NCI-H187 (cell line): ENCODE data around the gene MAB21L3.
A peak's percentile ranks its signal among the peaks of the same experiment; 100 is the strongest.
"Not testable (repeated sequence)": the region's sequence is repeated elsewhere in the genome, so short reads cannot be mapped to it uniquely, and the experiment has no call there.

Experiments
- DNase-seq, 2 experiments: peaks; one replicate each; lab custom pipeline; 2025; lab: John Stamatoyannopoulos, UW

The MAB21L3 gene

DNA sequence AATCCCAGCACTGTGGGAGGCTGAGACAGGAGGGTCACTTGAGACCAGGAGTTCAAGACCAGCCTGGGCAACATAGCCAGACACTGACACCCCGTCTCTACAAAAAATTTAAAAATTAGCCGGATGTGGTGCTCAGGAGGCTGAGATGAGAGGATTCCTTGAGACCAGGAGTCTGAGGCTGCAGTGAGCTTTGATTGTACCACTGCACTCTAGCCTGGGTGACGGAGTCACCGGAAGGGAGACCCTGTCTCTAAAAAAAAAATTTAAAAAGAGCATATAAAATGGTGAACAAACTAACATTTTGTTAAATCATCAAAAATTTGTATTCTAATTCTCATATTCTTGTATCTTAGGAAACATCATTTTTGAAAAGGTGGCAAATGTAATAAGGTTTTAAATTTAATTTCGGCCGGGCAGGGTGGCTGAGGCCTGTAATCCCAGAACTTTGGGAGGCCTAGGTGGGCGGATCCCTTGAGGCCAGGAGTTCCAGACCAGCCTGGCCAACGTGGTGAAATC lies 27.1 kb downstream of the MAB21L3 start:
- no peak for DNase-seq

- no peak for DNase-seq
Observed at GRCh38 chr1:116139592-116140134, 28.5 kb downstream of the MAB21L3 start.

- no peak for DNase-seq
Observed at GRCh38 chr1:116144151-116144550, 33.0 kb downstream of the MAB21L3 start.

DNA sequence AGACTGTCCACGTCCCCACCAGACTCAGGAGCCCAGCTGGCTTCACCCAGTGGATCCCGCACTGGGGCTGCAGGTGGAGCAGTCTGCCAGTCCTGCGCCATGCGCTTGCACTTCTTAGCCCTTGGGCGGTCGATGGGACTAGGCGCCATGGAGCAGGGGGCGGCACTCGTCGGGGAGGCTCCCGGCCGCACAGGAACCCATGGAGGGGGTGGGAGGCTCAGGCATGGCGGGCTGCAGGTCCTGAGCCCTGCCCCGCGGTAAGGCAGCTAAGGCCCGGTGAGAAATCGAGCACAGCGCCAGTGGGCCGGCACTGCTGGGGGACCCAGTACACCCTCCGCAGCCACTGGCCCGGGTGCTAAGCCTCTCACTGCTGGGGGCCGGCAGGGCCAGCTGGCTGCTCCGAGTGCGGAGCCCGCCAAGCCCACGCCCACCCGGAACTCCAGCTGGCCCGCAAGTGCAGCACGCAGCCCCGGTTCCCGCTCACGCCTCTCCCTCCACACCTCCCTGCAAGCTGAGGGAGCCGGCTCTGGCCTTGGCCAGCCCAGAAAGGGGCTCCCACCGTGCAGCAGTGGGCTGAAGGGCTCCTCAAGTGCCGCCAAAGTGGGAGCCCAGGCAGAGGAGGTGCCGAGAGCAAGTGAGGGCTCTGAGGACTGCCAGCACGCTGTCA lies 35.4 kb downstream of the MAB21L3 start:
- DNase-seq, result not testable (repeated sequence)

DNA sequence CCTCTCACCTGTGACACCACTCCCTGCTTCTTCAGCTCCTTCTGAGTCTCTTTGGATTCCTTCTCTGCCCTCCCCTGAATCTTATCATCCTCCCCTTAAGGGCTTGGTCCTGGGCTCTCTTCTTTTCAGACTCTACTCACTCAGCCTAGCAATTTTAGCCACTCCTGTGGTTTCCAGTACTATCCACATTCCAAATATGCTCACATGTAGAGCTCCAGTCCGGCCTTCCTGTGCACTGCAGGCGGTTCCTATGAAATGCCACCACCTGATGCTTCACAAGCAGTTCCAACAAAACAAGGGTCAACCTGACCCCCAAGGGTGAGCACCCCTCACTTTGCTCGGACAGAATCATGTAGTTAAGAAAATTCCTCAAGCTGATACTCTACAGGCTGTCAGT lies 35.9 kb downstream of the MAB21L3 start:
- no peak for DNase-seq

DNA sequence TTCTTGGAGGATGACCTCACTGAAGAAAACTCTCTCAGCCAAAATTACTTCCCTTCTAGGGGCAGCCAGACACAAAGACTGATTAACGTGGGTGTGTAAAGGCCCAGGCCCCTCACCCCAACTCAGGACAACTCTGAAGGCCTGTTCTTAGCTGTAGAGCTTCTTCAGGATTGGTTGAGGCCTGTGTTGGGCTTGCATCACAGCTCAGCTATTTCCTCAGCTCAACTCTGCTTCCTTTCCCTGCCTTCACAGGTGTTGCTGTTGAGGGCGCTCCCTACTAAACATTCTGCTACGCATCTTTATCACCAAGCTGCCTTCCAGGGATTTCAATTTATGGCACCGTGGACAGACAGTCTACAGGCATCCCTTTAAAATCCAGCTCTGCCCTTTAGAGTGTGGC lies 36.8 kb downstream of the MAB21L3 start:
- no peak for DNase-seq

- DNase-seq, result no peak
Observed at GRCh38 chr1:116148967-116149366, 37.8 kb downstream of the MAB21L3 start.

- DNase-seq, result no peak
Observed at GRCh38 chr1:116150368-116150767, 39.2 kb downstream of the MAB21L3 start.

- peak; percentile 31 to 45 for DNase-seq
Observed at GRCh38 chr1:116151739-116152576, 40.8 kb downstream of the MAB21L3 start.

DNA sequence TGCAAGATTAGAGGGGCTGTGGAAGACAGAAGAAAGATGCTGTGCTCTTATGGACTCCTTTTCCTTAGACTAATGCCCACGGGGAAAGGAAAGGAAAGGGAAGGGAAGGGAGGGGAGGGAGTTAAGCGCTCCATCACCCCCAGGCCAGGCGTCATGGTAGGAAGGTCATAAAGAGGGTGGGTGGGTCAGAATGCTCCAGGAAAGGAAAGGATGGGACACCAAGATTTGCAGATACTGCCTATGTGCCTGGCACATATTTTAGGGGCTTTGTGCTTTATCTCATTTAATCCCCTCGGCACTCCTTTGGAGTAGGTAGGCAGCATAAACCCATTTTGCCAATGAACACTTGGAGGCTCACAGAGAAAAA lies 41.4 kb downstream of the MAB21L3 start:
- DNase-seq, result no peak

DNA sequence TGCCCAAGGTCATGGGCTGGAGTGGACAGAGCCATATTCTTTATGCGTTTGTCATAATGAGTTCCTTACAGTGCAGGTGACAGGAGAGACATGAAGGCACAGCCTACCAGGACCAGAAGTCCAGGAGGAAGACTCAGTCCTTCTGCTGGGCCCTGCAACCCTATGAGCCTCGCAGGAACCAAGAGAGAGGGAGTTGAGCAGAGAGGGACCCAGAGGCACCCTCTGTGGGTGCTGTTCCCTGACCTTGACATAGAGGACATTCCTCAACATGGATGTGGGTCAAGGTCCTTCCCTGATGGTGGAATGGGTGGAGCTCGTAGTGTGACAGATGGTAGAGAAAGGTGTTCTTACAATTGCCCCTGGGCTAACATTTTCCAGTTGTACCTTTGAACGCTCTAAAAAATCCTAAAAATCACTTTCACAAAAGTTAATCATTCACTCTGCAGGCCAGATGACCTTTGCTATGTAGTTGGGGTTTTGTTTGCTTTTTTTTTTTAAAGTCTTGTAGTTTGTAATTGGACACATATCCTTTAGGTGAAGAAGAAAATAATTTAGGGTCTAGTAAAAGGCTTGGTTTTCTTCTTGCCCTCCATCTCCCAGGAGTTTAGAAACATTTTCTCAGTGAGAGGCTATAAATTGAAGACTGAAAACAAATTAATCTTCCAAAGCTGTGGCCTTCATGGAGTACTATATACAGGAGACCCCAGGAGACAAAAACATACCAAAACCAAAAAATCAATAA lies 41.9 kb downstream of the MAB21L3 start:
- no peak for DNase-seq

GRCh38 chr1:116153692-116154031 lies 42.5 kb downstream of the MAB21L3 start:
- no peak for DNase-seq

DNA sequence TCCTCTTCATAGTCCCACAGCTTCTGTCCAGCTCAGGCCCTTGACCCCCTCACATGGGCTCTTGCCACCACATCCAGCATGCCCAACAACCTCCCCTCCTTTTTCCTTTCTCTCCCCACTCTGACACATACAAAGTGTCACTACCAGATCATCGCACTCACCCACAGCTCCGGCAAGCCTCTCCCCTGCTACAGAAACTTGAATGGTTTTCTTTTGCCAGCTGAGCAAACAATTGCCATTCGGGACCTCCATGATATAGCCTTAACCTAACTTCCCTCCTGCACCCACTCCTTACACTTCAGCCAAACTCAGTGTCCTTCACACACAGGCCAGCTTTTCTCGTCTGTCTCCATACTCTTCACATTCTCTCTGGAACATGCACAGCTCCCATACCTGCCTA lies 43.3 kb downstream of the MAB21L3 start:
- DNase-seq, result no peak

- DNase-seq, result no peak
Observed at GRCh38 chr1:116157096-116157495, 45.9 kb downstream of the MAB21L3 start.

DNA sequence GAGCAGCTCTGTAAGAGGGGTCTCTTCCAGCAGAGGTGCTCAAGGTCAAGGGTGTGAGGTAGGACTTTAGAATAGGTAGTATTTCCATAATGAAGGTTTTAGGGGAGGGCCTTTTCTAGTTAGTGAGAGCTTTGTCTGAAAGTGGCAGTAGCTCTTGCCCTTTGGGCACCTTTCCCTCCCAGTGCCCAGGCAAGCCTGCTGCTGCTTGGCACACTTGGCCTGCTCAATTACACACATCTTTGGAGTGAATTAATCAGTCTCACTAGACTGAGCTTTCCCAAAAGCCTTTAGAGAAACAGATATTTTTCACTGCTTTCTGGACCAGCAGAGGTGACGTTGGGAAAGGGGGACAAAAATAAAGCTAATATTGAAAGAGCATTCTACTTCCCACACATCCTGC lies 48.0 kb downstream of the MAB21L3 start:
- DNase-seq, result no peak

- DNase-seq, result no peak
Observed at GRCh38 chr1:116159611-116160010, 48.4 kb downstream of the MAB21L3 start.

DNA sequence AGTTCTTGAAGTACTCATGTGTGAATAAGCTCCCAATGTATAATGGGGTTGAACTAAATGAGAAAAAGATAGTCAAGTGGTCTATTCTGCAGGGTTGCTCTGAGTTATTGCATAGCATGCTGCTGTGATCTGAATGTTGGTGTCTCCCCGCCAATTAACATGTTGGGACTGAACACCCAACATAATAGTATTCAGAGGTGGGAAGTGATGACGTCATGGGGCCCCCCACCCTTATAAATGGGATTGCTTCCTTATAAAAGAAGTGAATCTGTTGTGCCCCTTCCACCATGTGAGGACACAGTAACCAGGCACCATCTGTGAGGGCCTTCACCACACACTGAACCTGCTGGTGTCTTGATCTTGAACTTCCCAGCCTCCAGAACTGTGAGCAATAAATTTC lies 50.2 kb downstream of the MAB21L3 start:
- no peak for DNase-seq

DNA sequence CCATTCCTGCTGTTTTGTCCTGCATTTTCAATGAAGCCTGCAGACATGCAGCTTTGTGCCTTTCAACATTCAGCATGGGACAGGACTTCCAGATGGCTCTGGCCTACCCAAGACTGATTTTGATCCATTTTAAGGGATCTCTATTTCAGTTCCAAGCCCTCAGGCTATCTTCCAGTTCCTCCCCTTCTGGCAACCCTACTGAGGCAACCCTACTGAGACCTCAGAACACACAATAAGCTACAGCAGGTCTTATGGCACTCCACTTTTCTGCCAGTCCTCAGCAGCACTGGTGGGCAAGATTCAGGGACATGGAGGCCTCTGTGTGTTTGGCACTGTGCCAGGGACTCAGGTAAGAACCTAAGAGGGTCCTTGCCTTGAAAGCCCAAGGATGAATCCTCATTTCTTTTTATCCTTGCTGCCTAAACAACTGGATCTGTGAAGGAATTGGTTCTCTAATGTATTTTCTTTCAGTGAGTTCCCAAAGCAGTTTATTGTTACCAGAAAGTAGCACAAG lies 50.7 kb downstream of the MAB21L3 start:
- DNase-seq, result no peak

DNA sequence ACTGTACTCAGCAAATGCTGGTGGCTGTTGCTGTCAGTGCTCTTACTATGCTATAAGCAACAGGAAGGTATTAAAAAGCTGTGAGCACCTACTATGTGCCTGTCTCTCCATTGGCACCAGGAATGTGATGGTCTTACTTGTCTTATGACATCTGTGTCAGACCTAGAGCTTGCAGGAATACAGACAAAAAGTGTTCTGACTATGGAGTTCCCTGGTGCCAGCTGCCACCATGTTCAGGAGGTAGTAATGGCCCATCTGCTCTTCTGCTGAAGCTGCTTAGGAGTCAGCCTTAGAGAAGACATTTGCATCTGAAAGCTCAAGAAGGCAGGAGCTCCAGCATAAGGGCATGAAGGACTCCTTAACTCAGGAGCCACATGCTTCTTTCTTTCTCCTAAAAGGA lies 52.3 kb downstream of the MAB21L3 start:
- DNase-seq, result no peak

GRCh38 chr1:116164150-116164549 lies 53.0 kb downstream of the MAB21L3 start:
- DNase-seq, result no peak

DNA sequence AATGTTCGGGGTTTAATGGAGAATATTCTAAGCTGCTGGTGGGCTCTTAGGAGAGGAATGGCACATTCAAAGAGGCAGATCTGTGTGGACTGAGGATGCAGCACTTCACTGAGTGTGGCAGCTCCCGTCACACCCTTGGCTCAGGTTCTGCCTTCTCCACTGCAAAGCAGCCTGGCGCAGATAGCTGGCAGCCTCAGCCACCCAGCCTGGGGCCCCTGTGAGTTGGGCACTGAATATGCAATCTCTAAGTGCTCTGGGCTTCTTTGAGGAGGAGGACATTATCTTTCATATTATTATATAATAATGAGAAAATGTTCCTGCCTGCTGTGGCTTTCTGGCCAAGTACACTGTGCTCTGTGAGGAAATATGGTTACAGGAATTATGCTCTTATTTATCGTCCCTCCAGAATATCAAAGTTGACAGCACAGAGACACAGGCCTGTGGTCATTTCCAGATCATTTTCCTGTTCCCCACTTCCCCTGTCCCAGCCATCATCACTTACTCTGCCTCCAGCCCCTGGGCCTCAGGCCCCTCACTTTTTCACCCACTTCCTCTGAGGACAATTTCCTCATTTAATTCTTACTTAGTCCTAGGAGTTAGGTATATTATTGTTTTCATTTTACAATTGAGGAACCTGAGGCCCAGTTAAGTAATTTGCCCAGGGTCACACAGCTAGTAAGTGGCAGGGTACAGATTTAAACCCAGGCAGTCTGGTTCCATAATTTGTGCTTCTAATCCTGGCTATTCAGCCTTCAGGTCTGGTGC lies 53.6 kb downstream of the MAB21L3 start:
- no peak for DNase-seq

DNA sequence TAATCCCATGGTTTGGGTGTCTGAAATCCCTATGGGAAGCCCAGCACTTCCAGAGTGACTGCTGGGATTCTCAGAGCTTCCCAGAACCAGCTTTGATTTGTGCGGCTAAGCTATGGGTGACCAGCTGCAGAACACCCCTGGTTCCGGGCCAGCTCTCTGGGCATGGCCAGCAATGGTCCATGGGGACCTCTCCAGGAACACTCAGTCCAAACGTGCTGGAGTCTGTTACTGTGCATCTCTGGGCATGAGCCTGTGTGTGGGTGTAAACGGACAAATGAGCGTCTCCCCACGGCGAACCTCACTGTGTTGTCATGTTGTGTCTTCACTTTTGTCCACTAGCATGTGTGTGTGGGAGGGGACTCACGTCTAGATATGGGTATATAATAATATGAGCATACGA lies 54.4 kb downstream of the MAB21L3 start:
- DNase-seq, result no peak
